Right kidney (tissue), 9 donors: Measurements from ENCODE around the gene RAD50.
A peak's percentile ranks its signal among the peaks of the same experiment; 100 is the strongest.
"Not testable (repeated sequence)": the region's sequence is repeated elsewhere in the genome, so short reads cannot be mapped to it uniquely, and the experiment has no call there.

Experiments used
- DNase-seq: peaks from one replicate; pipeline ENCODE4 v3.0.0-alpha.2; 2016
- long read RNA-seq, 8 donors: transcript quantifications; one replicate each; lab custom pipeline, GENCODE V29; 2026

Gene RAD50
- long read RNA-seq, donor 1, partial matches to known transcripts = 0 of 1 reads
- long read RNA-seq, donor 1, other reads (novel, unspliced or antisense) = 0 of 1 reads
- long read RNA-seq, donor 2 = 0 reads
- long read RNA-seq, donor 3 = 0 reads
- long read RNA-seq, donor 4, partial matches to known transcripts = 7 of 7 reads
- long read RNA-seq, donor 4, other reads (novel, unspliced or antisense) = 0 of 7 reads
- long read RNA-seq, donor 5, partial matches to known transcripts = 6 of 6 reads
- long read RNA-seq, donor 5, other reads (novel, unspliced or antisense) = 0 of 6 reads
- long read RNA-seq, donor 6, partial matches to known transcripts = 6 of 6 reads
- long read RNA-seq, donor 6, other reads (novel, unspliced or antisense) = 0 of 6 reads
- long read RNA-seq, donor 7, partial matches to known transcripts = 11 of 11 reads
- long read RNA-seq, donor 7, other reads (novel, unspliced or antisense) = 0 of 11 reads
- long read RNA-seq, donor 8, partial matches to known transcripts = 6 of 6 reads
- long read RNA-seq, donor 8, other reads (novel, unspliced or antisense) = 0 of 6 reads

DNA sequence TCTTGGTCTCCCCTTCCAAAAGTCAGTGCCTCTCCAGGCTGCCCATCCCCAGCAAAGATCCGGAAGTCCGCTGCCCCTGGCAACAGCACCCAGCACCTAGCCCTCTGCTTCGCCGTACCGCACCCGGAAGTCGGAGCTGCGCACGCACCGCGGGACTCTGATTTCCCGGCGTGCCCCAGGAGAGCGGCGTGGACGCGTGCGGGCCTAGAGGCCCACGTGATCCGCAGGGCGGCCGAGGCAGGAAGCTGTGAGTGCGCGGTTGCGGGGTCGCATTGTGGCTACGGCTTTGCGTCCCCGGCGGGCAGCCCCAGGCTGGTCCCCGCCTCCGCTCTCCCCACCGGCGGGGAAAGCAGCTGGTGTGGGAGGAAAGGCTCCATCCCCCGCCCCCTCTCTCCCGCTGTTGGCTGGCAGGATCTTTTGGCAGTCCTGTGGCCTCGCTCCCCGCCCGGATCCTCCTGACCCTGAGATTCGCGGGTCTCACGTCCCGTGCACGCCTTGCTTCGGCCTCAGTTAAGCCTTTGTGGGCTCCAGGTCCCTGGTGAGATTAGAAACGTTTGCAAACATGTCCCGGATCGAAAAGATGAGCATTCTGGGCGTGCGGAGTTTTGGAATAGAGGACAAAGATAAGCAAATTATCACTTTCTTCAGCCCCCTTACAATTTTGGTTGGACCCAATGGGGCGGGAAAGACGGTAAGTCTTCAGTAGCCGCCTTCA, at the start of gene RAD50:
RAD50 (plus strand) TSS at position 215 of the 715 bp plus-strand sequence; CDS start at position 563, 348 bp downstream.
- peak; percentile 91 for DNase-seq

DNA sequence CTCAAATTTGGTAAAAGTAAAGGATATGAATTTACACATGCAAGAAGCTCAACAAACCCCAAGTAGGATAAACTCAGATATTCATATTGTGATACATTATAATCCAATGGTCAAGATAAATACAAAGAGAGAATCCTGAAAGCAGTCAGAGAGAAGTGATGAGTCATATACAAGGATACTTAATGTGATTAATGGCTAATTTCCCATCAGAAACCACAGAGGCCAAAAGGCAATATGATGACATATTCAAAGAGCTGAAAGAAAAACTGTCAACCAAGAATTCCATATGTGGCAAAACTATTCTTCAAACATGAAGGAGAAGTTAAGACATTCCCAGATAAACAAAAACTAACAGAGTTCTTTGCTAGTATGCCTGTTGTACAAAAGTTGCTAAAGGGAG, 46.7 kb upstream of the RAD50 start:
- DNase-seq = no peak

DNA sequence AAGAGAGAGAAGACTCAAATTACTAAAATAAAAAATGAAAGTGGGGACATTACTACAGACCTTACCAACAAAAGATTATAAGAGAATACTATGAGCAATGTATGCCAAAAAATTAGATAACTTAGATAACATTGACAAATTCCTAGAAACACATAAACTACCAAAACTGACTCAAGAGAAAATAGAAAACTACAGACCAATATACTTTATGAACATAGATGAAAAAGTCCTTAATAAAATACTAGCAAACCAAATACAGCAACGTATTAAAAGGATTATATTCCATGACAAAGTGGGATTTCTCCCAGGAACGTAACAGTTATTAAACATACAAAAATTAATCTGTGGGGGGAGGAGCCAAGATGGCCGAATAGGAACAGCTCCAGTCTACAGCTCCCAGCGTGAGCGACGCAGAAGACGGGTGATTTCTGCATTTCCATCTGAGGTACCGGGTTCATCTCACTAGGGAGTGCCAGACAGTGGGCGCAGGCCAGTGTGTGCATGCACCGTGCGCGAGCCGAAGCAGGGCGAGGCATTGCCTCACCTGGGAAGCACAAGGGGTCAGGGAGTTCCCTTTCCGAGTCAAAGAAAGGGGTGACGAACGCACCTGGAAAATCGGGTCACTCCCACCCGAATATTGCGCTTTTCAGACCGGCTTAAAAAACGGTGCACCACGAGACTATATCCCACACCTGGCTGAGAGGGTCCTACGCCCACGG, 43.0 kb upstream of the RAD50 start:
- DNase-seq = not testable (repeated sequence)

DNA sequence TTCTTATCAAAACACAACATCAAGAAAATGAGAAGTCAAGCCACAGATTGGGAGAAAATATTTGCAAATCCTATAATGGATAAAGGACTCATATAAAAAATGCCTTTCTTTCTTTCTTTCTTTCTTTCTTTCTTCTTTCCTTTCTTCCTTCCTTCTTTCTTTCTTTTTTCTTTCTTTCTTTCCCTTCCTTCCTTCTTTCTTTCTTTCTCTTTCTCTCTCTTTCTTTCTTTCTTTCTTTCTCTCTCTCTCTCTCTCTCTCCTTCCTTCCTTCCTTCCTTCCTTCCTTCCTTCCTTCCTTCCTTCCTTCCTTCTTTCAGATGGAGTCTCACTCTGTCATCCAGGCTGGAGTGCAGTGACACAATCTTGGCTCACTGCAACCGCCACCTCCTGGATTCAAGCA, 34.7 kb upstream of the RAD50 start:
- DNase-seq = not testable (repeated sequence)

DNA sequence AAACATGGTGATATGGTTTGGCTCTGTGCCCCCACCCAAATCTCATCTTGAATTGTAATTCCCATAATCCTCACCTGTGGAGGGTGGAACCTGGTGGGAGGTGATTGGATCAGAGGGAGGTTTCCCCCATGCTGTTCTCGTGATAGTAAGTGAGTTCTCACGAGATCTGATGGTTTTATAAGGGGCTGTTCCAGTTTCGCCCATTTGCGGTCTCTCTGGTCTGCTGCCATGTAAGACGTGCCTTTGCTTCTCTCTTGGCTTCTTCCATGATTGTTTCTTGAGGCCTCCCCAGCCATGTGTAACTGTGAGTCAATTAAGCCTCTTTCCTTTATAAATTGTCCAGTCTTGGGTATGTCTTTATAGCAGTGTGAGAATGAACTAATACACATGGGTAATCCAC, 31.9 kb upstream of the RAD50 start:
- DNase-seq = not testable (repeated sequence)

DNA sequence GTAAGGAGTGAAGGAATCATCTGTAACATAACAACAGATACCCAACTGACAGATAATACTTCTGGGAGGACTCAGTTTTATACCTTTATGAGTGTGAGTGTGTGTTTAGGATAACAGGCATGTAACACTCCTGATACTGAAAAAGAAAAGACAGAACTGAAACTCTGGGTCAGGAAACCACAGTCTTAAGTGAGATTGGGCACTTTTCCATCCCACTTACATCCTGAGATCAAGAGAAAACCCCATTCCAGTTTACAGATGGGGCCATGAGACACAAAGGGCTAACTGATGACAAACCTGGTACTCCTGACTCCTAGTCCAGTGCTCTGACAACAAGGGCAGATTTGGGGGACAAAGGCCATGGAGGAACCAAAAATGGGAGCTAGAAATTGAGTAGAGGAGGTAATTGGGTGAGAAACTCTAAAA, 31.5 kb upstream of the RAD50 start:
- no peak for DNase-seq

DNA sequence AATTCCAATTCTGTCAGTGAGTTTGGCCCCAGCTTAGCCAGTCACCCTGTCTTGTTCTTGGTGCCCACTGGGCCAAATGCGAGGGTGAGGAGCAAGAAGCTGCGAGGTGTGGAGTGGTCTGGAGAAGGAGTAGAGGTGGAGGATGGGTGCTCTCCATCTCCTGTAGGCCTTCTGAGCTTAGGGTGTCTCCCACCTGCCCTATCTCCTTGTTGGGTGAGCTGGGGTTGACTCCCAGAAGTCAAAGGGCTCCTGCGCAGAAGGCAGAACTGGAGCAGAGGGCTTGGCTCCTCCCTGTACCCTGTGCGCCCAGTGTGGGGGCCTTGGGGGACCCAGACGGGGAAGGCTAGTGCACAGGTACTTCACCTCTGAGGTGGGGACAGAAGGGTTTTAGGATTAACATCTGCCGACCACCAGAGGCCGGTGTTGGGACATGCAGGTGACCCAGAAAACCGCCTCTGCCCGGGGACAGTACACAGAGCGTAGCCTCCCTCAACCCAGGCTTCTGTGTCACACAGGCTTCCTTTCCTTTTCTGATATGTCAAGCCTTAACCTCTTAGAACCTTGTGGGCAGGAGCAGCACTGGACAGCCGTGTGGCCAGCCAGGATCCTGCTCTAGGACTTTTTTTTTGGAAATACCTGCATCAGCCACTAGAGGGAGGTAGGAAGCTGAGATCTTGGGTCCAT, 30.3 kb upstream of the RAD50 start:
- peak; percentile 79 for DNase-seq

DNA sequence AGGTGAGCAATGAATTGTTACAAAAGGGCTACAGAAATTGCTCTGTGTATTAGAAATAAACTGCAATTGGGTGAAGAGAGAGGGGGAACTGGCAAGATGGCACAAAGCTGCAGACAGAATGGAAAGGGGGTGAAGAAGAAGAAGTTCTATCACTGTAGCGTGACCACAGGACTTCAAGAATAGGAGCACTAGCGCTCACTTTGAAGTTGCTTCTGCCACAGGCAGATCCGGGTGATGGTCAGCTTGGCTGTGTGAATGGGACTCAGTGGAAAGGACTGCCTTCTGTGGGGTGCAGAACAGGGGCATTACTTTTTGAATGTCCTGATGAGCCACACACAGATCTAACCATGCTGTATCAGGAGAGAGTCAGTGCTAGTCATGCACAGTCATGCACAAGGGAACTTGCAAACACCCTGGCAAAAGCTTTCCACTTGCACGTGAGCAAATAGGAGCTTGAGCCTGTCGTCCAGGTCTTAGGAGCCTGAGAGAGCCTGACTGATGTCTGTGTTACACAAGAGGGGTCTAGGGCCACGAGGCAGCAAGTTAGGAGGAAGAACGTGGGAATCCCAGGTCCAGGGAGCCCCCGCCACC, 29.7 kb upstream of the RAD50 start:
- DNase-seq = no peak

DNA sequence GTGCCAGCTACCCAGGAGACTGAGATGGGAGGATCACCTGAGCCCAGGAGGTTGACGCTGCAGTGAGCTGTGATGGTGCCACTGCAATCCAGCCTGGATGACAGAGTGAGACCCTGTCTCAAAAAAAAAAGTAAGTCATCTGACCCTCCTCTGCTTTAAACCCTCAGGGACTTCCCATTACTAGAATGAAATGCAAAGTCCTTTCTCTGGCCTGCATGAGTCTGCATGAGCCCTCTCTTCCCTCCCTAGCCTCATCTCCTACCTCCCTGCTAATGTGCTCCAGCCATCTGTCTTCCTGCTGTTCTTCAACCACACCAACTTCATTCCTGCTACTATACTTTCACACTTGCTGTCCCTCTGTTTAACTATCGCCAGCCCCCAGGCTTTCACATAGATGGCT, 28.8 kb upstream of the RAD50 start:
- no peak for DNase-seq

DNA sequence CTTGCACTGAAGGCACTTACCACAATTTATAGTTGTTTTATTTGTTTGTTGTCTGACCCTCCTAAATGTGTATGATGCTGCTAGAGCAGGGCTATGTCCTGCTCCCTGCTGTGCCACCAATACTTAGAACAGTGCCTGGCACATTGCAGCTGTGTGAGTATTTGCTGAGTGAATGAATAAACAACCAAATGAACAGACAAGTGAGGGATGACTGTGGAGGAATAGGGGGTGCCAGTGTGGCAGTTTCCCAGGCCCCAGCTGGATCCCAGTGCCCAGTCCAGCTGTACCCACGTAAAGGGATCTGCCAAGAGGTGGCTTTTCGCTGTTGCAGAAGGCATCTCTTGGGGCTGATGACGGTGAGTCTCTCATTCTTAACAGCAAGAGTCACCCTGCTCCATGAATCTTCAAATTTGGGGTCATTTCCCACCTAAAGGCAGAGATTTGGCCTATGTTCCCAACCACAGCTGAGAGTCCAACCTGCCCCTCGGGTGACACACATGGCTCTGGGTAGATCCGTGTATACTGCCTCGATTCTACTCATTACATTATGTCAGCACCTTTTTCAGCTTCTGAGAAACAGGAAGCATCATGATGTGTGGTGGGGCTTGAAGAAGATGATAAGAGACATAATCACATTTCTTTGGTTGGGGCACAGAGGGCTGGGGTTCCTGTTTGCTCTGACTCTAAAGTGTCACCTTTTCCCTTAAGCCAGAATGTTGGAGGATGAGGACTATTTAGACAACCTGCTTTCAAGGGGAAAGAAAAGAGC, 27.7 kb upstream of the RAD50 start:
- no peak for DNase-seq

DNA sequence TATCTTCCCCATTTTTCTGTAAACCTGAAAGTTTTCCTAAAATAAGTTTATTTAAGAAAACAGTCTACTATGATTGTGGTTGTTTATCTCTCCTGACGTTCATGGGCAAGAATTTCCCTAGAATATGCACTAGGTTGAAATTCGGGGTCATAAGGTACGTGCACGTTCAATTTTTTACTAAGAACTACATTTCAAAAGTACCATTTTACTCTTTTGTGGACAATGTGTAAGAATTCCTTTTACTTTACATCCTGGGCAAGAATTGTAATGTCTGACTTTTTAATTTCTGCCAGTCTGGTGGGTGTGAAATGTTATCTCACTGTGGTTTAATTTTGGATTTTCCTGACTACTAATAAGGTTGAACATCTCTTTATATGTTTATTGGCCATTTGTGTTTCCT, 25.8 kb upstream of the RAD50 start:
- no peak for DNase-seq

DNA sequence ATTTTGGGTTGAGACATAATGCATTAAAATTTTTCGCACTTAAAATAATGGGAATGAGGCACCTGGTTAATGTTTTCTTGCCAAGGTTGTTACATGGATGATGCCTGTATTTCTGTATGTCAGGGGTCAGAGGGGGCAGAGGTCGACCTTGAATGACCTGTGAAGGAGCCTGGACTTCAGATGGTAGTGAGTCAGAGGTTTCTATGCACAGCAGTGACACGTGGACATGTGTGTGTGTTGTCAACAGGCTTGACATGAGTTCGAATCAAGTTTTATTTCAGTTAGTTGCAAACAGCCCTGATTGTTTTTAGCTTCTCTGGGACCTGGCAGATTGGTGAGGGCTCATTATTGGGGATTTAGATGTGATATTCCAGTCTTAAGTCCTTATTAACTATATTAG, 17.1 kb upstream of the RAD50 start:
- DNase-seq = no peak

DNA sequence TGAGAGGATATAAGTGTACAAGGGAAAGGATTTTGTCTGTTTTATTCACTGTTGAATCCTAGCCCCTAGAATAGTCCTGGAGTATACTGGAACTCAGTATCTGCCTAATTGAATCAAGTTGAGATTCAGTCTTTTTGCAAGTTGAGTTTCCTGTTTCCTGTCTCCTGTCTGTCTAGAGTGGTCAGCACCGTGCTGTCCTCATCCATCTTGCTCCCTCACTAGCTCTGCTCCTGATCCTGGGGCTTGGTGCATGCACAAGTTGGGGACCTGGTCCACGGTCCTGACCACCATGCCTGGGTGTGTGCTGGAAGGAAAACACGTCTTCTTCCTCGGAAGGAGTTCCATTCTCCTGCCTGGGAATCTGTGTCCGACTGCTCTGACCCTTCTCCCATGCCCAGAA, 16.6 kb upstream of the RAD50 start:
- DNase-seq = no peak

DNA sequence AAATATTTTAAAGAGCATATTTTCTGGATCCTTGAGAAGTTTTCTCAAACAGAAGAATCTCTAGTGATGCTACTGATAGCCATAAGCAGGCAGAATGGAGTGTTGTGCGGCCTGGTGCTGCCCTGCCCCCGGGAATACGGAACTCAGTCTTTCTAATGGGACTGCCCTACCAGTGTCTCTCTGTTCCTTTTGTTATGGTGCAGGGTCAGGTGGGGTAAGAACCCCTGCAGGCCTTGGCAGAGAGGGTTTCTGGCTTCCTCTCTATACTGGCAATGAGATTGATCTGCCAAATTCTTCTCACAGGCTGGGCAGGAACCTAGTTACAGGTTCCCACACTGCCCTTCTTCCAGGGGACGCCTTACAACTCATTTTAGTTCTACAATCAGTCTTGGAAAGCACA, 16.0 kb upstream of the RAD50 start:
- DNase-seq = no peak

DNA sequence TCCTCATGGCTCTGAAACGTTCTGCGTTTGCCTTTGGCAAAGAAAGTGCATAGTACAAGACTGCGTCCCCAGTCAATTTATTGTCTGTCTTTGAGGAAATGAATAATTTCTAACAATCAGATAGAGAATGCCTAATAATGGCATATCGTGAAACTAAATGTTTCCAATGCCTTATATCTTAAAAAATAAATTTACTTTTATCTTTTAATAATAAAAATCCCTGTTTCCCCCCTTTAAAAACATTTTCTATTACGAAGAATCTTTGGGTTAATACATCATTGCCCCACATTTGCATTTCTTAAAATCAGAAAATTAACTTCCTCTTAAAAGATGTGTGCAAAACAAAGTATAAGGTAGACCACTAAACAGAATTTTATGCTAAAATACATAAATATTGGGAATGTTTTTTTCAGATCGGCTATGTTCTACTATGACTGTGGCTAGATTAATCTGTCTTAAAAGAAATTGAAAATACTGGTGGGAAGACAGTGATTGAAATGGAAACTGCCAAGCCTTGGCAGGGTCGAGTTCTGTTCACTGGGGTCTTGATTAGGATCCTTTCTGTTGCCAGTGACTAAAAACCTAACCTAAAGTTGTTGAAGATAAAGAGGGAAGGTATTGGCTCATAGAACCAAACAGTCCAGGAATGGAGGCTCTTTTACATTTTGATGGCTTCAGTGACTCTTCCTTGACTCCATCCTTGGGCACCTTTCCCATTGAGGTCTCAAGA, 13.1 kb upstream of the RAD50 start, which contains the start of gene IL5:
IL5 (minus strand) TSS at position 51 of the 730 bp plus-strand sequence; CDS start at position 7, 44 bp downstream.
- no peak for DNase-seq

DNA sequence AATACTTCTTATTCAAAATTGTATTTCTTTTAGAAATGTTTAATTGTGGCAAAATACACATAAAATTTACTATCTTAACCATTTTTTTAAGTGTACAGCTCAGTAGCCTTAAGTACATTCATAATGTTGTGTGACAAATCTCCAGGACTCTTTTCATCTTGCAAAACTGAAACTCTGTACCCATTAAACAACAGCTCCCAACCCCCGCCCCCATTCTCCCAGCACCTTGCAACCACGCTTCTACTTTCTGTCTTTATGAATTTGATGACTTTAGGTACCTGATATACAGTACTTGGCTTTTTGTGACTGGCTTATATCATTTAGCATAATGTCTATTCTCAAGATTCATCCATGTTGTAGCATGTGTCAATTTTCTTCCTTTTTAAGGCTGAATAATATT, 10.7 kb upstream of the RAD50 start:
- DNase-seq = no peak

DNA sequence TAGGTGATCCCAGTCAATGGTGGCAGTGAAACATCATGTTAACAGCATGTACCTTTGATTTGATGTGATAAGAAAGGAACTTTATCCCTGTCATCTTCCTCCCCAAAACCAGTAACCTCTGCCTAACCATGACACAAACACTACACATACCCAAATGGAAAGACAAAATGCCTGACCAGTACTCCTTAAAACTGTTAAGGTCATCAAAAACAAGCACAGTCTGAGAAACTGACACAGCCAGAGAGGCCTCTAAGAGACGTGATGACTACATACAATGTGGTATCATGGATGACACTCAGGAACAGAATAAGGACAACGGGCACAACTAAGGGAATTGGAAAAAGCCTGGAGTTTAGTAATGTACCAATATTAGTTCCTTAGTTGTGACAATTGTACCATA, 9.5 kb upstream of the RAD50 start:
- DNase-seq = no peak

DNA sequence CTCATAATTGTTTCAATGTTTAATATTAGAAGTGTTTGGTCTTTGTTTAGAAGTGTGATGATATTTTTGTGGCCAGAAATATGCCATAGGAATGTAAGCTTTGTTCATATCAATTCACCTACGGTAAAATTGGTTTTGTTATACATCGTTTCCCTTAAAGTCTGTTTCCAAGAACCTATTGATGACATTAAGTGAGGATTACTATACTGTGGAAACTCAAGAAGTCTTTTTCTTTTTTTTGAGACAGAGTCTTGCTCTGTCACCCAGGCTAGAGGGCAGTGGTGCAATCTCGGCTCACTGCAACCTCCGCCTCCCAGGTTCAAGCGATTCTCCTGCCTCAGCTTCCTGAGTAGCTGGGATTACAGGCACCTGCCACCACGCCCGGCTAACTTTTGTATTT, 7.9 kb upstream of the RAD50 start:
- not testable (repeated sequence) for DNase-seq

DNA sequence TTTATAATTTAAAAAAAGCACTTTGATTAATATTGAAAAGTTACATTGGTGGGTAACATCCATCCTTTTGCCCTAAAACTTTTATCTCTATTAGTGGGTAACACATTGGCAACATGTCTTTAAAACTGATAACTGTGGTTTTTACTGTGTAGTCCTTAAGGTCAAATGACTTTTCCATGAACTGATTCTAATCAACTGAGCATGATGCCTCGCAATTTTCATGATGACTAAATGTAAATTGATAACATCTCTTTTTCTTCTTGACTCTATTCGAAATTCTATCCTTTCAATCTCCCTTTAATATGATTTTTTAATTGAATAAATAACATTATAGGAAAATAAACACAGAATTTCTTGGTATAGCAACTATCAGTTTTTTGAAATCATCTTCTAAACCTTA, 7.2 kb upstream of the RAD50 start:
- no peak for DNase-seq

DNA sequence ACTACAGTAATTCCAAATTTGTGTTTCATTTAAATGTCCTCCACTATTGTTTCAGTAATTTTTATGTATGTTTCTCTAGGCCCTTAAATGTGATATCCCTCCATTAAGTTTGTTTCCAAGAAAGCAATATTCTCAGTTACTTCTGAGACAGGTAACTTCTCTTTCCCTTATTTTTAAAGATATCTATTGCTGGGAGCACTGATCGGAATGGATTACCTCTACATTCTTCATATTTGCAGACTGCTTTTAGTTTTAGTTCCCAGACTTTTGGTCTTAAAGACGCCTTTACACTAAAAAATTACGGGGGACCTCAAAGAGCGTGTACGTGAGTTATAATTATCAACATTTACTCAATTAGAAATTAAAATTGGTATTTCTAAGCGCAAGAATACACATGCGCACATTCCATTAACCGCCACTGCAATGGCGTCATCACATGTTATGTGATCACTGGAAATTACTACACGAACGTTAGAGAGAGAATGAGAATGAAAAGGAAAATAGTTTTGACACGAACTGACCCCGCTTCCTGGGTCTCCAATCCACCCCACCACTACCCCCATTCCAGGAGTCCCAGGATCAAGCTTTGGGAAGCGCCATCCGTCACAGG, 519 bp upstream of the RAD50 start:
- DNase-seq = peak; percentile 4
